ENCODE results near the gene ADAP1.
"Not testable (repeated sequence)": the region's sequence is repeated elsewhere in the genome, so short reads cannot be mapped to it uniquely, and the experiment has no call there.

ADAP1 gene

DNA sequence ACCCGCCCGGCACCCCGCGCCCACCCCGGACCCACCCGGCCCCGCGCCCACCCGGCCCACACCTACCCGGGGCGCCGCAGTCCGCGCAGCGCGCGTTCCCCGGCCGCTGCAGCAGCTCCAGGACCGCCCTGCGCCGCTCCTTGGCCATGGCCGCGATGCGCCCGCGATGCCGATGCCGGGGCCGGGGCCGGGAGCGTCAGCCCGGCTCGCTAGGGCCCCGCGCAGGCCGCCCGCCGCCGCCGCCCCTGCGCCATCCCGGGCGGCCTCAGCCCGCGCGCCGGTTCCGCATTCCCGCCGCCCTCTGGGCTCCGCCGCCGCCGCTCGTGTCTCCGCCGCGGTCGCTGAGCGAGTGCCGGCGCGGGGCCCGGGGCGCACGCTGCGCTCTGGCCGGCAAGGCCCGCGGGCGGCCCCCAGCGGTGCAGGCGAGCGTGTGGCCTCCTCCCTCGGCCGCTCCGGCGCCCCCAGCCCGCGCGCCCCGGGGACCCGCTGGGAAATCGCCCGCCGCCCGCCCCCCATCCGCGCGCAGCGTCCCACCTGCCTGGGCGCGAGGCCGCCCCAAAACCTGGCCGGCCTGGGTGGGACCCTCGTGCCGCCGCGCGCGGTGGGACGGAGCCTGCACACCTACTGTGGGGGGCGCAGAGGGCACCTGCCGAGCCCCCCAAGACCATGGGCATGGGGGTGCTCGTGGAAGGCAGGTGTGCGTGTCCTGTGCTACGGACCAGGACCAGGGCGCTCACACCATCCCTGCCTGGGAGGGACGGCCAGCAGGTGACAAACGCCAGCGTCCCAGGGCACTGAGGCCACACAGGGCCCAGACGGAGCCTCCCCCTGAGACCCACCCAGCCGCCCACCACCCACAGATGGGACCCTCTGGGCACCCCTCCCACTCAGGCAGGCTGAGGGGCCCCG lies at the start of gene ADAP1:
Gene ADAP1 (minus strand): TSS at position 351 of the 909 bp plus-strand sequence. CDS start 203 bp downstream, at position 148.
- H3K4me3 ChIP-seq (ENCODE audit: low read depth in 1 of 5, low read length in 5 of 5): peak within 1 kb of the TSS in 4 of 5 donors; percentile 17 to 62 (median 50)
- peak within 1 kb of the TSS in 2 of 5 donors; percentile 3 to 43 for H3K9ac ChIP-seq (ENCODE audit: low read length in 5 of 5)
- no peaks in the 10 kb centered on the region for H3K9me3 ChIP-seq (ENCODE audit: control insufficient read depth in 5 of 5, low read length in 5 of 5)
- H3K36me3 ChIP-seq (ENCODE audit: control insufficient read depth in 5 of 5, insufficient read depth in 5 of 5, low read length in 5 of 5): no peaks in the 10 kb centered on the region
- peaks cover 0 to 20% (median 12%) of the 10 kb centered on the region in 5 donors for H3K27me3 ChIP-seq (ENCODE audit: control insufficient read depth in 5 of 5, insufficient read depth in 4 of 5, low read length in 5 of 5)
- H3K4me1 ChIP-seq (ENCODE audit: control insufficient read depth in 5 of 5, insufficient read depth in 5 of 5, low read length in 5 of 5): peaks cover 0 to 34% (median 26%) of the 10 kb centered on the region in 5 donors
- no peak within 1 kb of the TSS for H3K27ac ChIP-seq (ENCODE audit: low read depth, low read length)

- H3K9ac ChIP-seq (ENCODE audit: low read length in 5 of 5); H3K4me3 ChIP-seq (ENCODE audit: low read depth in 1 of 5, low read length in 5 of 5); H3K9me3 ChIP-seq (ENCODE audit: control insufficient read depth in 5 of 5, low read length in 5 of 5); H3K27ac ChIP-seq (ENCODE audit: low read depth, low read length); H3K4me1 ChIP-seq (ENCODE audit: control insufficient read depth in 5 of 5, insufficient read depth in 5 of 5, low read length in 5 of 5); H3K27me3 ChIP-seq (ENCODE audit: control insufficient read depth in 5 of 5, insufficient read depth in 4 of 5, low read length in 5 of 5): not testable (repeated sequence)
- peaks cover 0 to 36% (median 24%) of the 10 kb centered on the region in 5 donors for H3K36me3 ChIP-seq (ENCODE audit: control insufficient read depth in 5 of 5, insufficient read depth in 5 of 5, low read length in 5 of 5)
Observed at GRCh38 chr7:1002445-1002844, 48.0 kb upstream of the ADAP1 start.

- H3K36me3 ChIP-seq (ENCODE audit: control insufficient read depth in 5 of 5, insufficient read depth in 5 of 5, low read length in 5 of 5): peaks cover 0 to 36% (median 22%) of the 10 kb centered on the region in 5 donors
- H3K9me3 ChIP-seq (ENCODE audit: control insufficient read depth in 5 of 5, low read length in 5 of 5); H3K4me3 ChIP-seq (ENCODE audit: low read depth in 1 of 5, low read length in 5 of 5); H3K27me3 ChIP-seq (ENCODE audit: control insufficient read depth in 5 of 5, insufficient read depth in 4 of 5, low read length in 5 of 5); H3K27ac ChIP-seq (ENCODE audit: low read depth, low read length); H3K4me1 ChIP-seq (ENCODE audit: control insufficient read depth in 5 of 5, insufficient read depth in 5 of 5, low read length in 5 of 5); H3K9ac ChIP-seq (ENCODE audit: low read length in 5 of 5): not testable (repeated sequence)
Observed at GRCh38 chr7:1002026-1002425, 47.5 kb upstream of the ADAP1 start.

DNA sequence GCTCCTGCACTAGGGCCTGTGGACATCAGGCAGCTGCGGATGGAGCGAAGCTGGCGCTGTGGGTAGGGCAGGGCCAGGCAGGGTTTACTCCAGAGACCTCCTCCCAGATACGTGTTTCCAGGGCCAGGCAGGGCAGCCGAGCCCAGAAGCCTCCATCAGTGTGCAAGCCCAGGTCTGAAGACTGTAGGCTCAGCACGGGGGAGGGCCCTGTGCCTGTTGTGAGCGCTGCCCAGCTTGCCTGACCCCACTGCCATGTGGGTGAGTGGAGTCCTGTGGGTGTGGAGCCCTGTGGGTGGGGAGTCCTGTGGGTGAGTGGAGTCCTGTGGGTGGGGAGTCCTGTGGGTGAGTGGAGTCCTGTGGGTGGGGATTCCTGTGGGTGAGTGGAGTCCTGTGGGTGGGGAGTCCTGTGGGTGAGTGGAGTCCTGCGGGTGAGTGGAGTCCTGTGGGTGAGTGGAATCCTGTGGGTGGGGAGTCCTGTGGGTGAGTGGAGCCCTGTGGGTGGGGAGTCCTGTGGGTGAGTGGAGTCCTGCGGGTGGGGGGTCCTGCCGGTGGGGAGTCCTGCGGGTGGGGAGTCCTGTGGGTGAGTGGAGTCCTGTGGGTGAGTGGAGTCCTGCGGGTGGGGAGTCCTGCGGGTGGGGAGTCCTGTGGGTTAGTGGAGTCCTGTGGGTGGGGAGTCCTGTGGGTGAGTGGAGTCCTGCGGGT lies 46.7 kb upstream of the ADAP1 start:
- not testable (repeated sequence) for H3K9ac ChIP-seq (ENCODE audit: low read length in 5 of 5); H3K4me3 ChIP-seq (ENCODE audit: low read depth in 1 of 5, low read length in 5 of 5); H3K27me3 ChIP-seq (ENCODE audit: control insufficient read depth in 5 of 5, insufficient read depth in 4 of 5, low read length in 5 of 5); H3K9me3 ChIP-seq (ENCODE audit: control insufficient read depth in 5 of 5, low read length in 5 of 5); H3K4me1 ChIP-seq (ENCODE audit: control insufficient read depth in 5 of 5, insufficient read depth in 5 of 5, low read length in 5 of 5); H3K27ac ChIP-seq (ENCODE audit: low read depth, low read length)
- H3K36me3 ChIP-seq (ENCODE audit: control insufficient read depth in 5 of 5, insufficient read depth in 5 of 5, low read length in 5 of 5): peaks cover 0 to 38% (median 18%) of the 10 kb centered on the region in 5 donors

DNA sequence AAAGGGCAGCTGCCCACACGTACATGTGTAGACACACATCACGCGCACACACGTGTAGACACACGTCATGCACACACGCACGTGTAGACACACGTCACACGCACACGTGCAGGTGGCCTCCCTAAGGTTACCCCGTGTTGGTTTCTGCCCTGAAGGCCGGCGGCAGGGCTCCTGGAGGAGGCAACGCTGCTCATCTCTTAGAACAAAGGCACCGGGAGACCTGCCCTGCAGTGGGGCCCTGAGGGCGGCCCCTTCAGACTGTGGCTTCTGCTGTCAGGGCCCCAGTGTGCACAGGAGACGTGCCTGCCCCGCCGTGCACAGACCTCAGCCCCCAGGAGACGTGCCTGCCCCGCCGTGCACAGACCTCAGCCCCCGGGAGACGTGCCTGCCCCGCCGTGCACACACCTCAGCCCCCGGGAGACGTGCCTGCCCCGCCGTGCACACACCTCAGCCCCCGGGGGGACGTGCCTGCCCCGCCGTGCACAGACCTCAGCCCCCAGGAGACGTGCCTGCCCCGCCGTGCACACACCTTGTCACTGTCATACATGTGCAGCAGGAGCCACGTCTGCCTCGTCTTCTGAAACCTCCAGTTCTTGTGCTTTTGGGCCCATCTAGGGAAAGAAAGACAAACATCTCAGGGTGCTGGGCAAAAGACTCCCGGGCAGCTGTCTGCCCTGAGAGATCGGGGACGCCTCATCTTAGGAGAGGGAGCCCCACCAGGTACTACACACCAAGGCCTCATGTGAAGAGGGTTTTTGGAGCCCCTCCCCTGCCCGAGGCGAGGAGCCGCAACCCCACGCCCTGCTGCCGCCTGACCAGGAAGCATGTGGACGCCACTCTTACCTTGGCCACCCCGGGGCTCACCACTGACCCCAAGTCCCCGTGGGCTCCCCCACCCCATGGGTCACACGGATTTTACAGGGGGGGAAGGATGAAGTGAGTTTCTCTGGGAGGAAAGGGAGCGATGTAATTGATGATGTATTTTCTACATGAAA lies 45.8 kb upstream of the ADAP1 start:
- Histone ChIP-seq H3K27me3 (ENCODE audit: control insufficient read depth in 5 of 5, insufficient read depth in 4 of 5, low read length in 5 of 5) (no peaks in the 10 kb centered on the region), H3K4me3 (ENCODE audit: low read depth in 1 of 5, low read length in 5 of 5) (no peak overlapping the region), H3K9ac (ENCODE audit: low read length in 5 of 5) (no peak overlapping the region), H3K4me1 (ENCODE audit: control insufficient read depth in 5 of 5, insufficient read depth in 5 of 5, low read length in 5 of 5) (peaks cover 0 to 5% (median 0%) of the 10 kb centered on the region in 5 donors), H3K27ac (ENCODE audit: low read depth, low read length) (no peak overlapping the region), H3K36me3 (ENCODE audit: control insufficient read depth in 5 of 5, insufficient read depth in 5 of 5, low read length in 5 of 5) (peaks cover 0 to 39% (median 18%) of the 10 kb centered on the region in 5 donors), H3K9me3 (ENCODE audit: control insufficient read depth in 5 of 5, low read length in 5 of 5) (no peaks in the 10 kb centered on the region)

DNA sequence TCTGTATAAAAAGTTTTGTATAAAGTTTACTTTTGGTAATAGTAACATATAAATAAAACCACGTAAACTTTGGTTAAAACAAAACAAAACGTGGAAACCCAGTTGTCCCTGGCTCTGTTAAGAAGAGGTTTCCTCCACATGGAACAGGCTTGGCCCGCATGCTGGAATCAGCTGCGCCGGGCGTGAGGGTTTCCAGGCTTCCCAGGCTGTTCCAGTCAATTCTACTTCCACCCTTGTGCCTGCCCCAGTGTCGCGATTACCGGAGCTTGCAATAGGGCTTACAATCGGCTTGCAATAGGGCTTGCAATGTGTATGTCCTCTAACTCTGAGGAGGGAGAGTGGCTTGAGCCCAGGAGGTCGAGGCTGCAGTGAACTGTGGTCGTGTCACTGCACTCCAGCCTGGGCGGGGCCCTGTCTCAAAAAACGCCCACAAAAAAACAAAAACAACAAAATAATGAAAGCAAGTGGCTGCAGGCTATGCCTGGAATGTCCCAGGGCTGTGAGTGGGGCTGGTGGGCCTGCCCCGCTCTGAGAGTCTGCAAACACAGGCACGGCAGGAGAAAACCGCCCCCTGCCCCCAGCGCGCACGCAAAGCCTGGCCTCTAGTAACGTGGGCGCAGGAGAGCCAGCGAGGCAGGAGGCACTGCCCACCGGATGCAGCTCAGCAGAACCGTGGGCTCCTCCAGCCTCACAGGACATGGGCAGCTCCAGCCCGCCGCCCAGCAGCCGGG lies 44.8 kb upstream of the ADAP1 start:
- Histone ChIP-seq H3K27me3 (ENCODE audit: control insufficient read depth in 5 of 5, insufficient read depth in 4 of 5, low read length in 5 of 5) (no peaks in the 10 kb centered on the region), H3K9ac (ENCODE audit: low read length in 5 of 5) (no peak overlapping the region), H3K36me3 (ENCODE audit: control insufficient read depth in 5 of 5, insufficient read depth in 5 of 5, low read length in 5 of 5) (peaks cover 0 to 39% (median 18%) of the 10 kb centered on the region in 5 donors), H3K4me3 (ENCODE audit: low read depth in 1 of 5, low read length in 5 of 5) (no peak overlapping the region), H3K27ac (ENCODE audit: low read depth, low read length) (no peak overlapping the region), H3K4me1 (ENCODE audit: control insufficient read depth in 5 of 5, insufficient read depth in 5 of 5, low read length in 5 of 5) (peaks cover 0 to 5% (median 0%) of the 10 kb centered on the region in 5 donors), H3K9me3 (ENCODE audit: control insufficient read depth in 5 of 5, low read length in 5 of 5) (no peaks in the 10 kb centered on the region)

DNA sequence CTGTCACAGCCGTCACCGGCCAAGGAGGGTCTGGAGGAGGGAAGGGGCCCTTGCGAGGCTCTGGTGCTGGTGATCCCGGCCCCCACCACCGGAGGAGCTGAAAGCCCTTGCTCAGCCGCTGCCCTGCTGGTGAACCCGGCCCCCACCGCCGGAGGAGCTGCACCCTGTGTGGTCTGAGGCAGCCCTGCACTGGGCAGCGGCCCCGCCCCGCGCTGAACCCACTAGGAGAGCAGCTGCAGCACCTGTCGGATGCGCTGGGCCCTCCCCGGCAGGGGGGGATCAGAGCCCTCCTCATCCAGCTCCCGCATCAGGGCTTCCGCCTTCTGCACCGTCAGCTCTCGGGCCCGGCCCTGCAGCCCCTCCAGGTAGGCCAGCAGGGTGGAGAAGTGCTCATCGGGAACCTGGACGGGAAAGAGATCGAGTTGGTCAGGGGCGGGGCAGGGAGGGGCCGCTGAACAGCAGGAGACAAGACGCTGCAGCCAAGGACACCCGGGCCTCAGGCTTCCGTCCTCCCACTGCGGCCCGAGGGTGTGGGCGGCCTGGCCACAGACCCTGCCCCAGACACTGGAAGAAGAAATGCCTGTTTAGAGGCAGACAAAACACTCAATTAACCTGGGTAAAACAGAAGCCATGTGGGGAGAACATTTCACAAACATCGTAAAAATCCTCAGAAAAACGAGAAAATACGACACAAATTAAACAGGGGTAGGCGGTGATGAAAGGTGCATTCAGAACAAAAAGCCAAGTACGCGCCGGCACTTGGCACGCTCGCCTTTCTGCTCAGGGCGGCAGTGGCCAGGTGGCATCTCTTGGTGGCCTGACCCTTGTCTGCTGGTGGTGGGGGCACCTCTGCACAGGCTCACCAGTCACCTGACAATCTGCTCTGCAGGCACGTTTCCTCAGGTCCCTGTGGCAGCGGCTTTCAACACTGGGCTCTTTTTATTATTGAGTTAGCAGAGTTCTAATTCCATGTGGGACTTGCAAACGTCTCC lies 43.2 kb upstream of the ADAP1 start:
- H3K4me1 ChIP-seq (ENCODE audit: control insufficient read depth in 5 of 5, insufficient read depth in 5 of 5, low read length in 5 of 5): peaks cover 0 to 13% (median 6%) of the 10 kb centered on the region in 5 donors
- no peak overlapping the region for H3K27ac ChIP-seq (ENCODE audit: low read depth, low read length)
- H3K4me3 ChIP-seq (ENCODE audit: low read depth in 1 of 5, low read length in 5 of 5): no peak overlapping the region
- H3K9ac ChIP-seq (ENCODE audit: low read length in 5 of 5): no peak overlapping the region
- peaks cover 0 to 34% (median 13%) of the 10 kb centered on the region in 5 donors for H3K36me3 ChIP-seq (ENCODE audit: control insufficient read depth in 5 of 5, insufficient read depth in 5 of 5, low read length in 5 of 5)
- H3K27me3 ChIP-seq (ENCODE audit: control insufficient read depth in 5 of 5, insufficient read depth in 4 of 5, low read length in 5 of 5): peaks cover 0 to 2% (median 0%) of the 10 kb centered on the region in 5 donors
- H3K9me3 ChIP-seq (ENCODE audit: control insufficient read depth in 5 of 5, low read length in 5 of 5): no peaks in the 10 kb centered on the region

- H3K9ac ChIP-seq (ENCODE audit: low read length in 5 of 5): no peak overlapping the region
- peaks cover 0 to 34% (median 13%) of the 10 kb centered on the region in 5 donors for H3K36me3 ChIP-seq (ENCODE audit: control insufficient read depth in 5 of 5, insufficient read depth in 5 of 5, low read length in 5 of 5)
- H3K4me1 ChIP-seq (ENCODE audit: control insufficient read depth in 5 of 5, insufficient read depth in 5 of 5, low read length in 5 of 5): peaks cover 0 to 13% (median 6%) of the 10 kb centered on the region in 5 donors
- H3K9me3 ChIP-seq (ENCODE audit: control insufficient read depth in 5 of 5, low read length in 5 of 5): no peaks in the 10 kb centered on the region
- H3K27ac ChIP-seq (ENCODE audit: low read depth, low read length): no peak overlapping the region
- no peak overlapping the region for H3K4me3 ChIP-seq (ENCODE audit: low read depth in 1 of 5, low read length in 5 of 5)
- H3K27me3 ChIP-seq (ENCODE audit: control insufficient read depth in 5 of 5, insufficient read depth in 4 of 5, low read length in 5 of 5): peaks cover 6 to 13% (median 12%) of the 10 kb centered on the region in 5 donors
Observed at GRCh38 chr7:996079-996872, 41.8 kb upstream of the ADAP1 start.
